Measurements from ENCODE around the gene RNF207. TPM values are rescaled to one million over a fixed set of nuclear protein-coding genes. Genes with fewer than 3 reads are reported as not detected.

Gene RNF207
- total RNA-seq, 1 experiment from 2014 or later, result 6.4 TPM

GRCh38 chr1:6266641-6267040 is 60.7 kb downstream of the RNF207 start:
- BruUV-seq (replicated peaks), result no TSS peak
- H3K4me1 ChIP-seq (ENCODE audit: insufficient read depth, low read length, poor library complexity, severe bottlenecking), result peaks cover 32% of the 10 kb centered on the region
- ChIA-PET CTCF (no interaction called here), POLR2A (ENCODE audit: low non-redundant PET) (no interaction called here)
- no peaks in the 10 kb centered on the region for H3K36me3 ChIP-seq (ENCODE audit: insufficient read depth, low read length, poor library complexity, severe bottlenecking)
- no peaks in the 10 kb centered on the region for H3K9me3 ChIP-seq (ENCODE audit: low read depth, low read length, poor library complexity, severe bottlenecking)
- TF ChIP-seq CTCF (conservative IDR thresholded peaks at IDR 0.05; ENCODE audit: low read depth, low read length), result no peak
- no peak for TF ChIP-seq EZH2 (IDR thresholded peaks at IDR 0.05; ENCODE audit: borderline replicate concordance, low read depth, low read length, poor library complexity, severe bottlenecking)
- no peak for DNase-seq (ENCODE audit: low spot score)
- H3K27me3 ChIP-seq (replicated peaks; ENCODE audit: insufficient read depth, low read depth, low read length, poor library complexity), result no peaks in the 10 kb centered on the region
- intact Hi-C loops (cut with micrococcal nuclease; ENCODE audit: unreplicated experiment), result no loop called here
- no peak overlapping the region for H3K4me3 ChIP-seq (ENCODE audit: low read depth, low read length, poor library complexity, severe bottlenecking)
- no peak overlapping the region for H3K27ac ChIP-seq (ENCODE audit: low read depth, low read length, poor library complexity, severe bottlenecking)

GRCh38 chr1:6267686-6268322 is 61.9 kb downstream of the RNF207 start:
- no peaks in the 10 kb centered on the region for H3K27me3 ChIP-seq (replicated peaks; ENCODE audit: insufficient read depth, low read depth, low read length, poor library complexity)
- ChIA-PET CTCF (no interaction called here), POLR2A (ENCODE audit: low non-redundant PET) (no interaction called here)
- no peaks in the 10 kb centered on the region for H3K9me3 ChIP-seq (ENCODE audit: low read depth, low read length, poor library complexity, severe bottlenecking)
- TF ChIP-seq CTCF (conservative IDR thresholded peaks at IDR 0.05; ENCODE audit: low read depth, low read length), result no peak
- no peak for TF ChIP-seq EZH2 (IDR thresholded peaks at IDR 0.05; ENCODE audit: borderline replicate concordance, low read depth, low read length, poor library complexity, severe bottlenecking)
- H3K27ac ChIP-seq (ENCODE audit: low read depth, low read length, poor library complexity, severe bottlenecking), result no peak overlapping the region
- intact Hi-C loops (cut with micrococcal nuclease; ENCODE audit: unreplicated experiment), result no loop called here
- H3K4me3 ChIP-seq (ENCODE audit: low read depth, low read length, poor library complexity, severe bottlenecking), result no peak overlapping the region
- H3K4me1 ChIP-seq (ENCODE audit: insufficient read depth, low read length, poor library complexity, severe bottlenecking), result peaks cover 40% of the 10 kb centered on the region
- DNase-seq (ENCODE audit: low spot score), result no peak
- no TSS peak for BruUV-seq (replicated peaks)
- no peaks in the 10 kb centered on the region for H3K36me3 ChIP-seq (ENCODE audit: insufficient read depth, low read length, poor library complexity, severe bottlenecking)

DNA sequence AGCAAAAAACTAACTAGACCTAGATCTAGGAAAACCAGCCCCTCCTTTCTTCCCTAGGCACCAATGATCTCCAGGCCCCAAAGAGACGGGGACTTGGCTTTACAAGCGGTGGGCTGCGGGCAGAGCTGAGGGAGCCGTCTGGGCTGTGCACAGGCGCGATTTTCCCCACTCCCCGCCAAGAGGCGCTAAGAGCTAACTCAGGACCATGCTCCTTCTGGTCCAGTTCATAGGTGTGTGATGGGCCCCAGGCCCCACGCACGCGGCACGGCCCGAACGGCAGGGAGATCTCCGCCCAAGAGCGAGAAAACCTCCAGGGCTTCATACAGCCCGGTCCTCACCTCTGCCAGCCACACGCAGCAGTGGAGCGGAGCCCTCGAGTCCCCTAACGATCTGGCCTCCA is 62.5 kb downstream of the RNF207 start:
- CTCF ChIA-PET, result interaction anchor here (0.8 kb wide), 1 partner anchor 116 kb away, joined by 3 read pairs; no protein-coding TSS in a partner anchor
- Histone ChIP-seq H3K4me3 (ENCODE audit: low read depth, low read length, poor library complexity, severe bottlenecking) (no peak overlapping the region), H3K9me3 (ENCODE audit: low read depth, low read length, poor library complexity, severe bottlenecking) (no peaks in the 10 kb centered on the region), H3K27ac (ENCODE audit: low read depth, low read length, poor library complexity, severe bottlenecking) (no peak overlapping the region), H3K27me3 (replicated peaks; ENCODE audit: insufficient read depth, low read depth, low read length, poor library complexity) (no peaks in the 10 kb centered on the region), H3K36me3 (ENCODE audit: insufficient read depth, low read length, poor library complexity, severe bottlenecking) (no peaks in the 10 kb centered on the region), H3K4me1 (ENCODE audit: insufficient read depth, low read length, poor library complexity, severe bottlenecking) (peaks cover 41% of the 10 kb centered on the region)
- no TSS peak for BruUV-seq (replicated peaks)
- POLR2A ChIA-PET (ENCODE audit: low non-redundant PET), result no interaction called here
- intact Hi-C loops (cut with micrococcal nuclease; ENCODE audit: unreplicated experiment), result no loop called here
- DNase-seq (ENCODE audit: low spot score), result no peak
- TF ChIP-seq CTCF (conservative IDR thresholded peaks at IDR 0.05; ENCODE audit: low read depth, low read length), result no peak
- no peak for TF ChIP-seq EZH2 (IDR thresholded peaks at IDR 0.05; ENCODE audit: borderline replicate concordance, low read depth, low read length, poor library complexity, severe bottlenecking)
